Urinary bladder (tissue), 4 donors: Measurements from ENCODE around the gene HAGHL. TPM values are rescaled to one million over a fixed set of nuclear protein-coding genes. Genes with fewer than 3 reads are reported as not detected.

ENCODE experiments used
- DNase-seq: peaks from one replicate; pipeline ENCODE4 v3.0.0-alpha.2; 2015; ENCODE audit errors: extremely low spot score
- H3K27ac ChIP-seq: one replicate; pipeline ENCODE4 v1.5.1; 2013; ENCODE audit warnings: low read depth, mild to moderate bottlenecking, moderate library complexity
- H3K36me3 ChIP-seq: one replicate; pipeline ENCODE4 v1.6.1; 2013; ENCODE audit warnings: mild to moderate bottlenecking, moderate library complexity; ENCODE audit not compliant: insufficient read depth
- H3K4me1 ChIP-seq: one replicate; pipeline ENCODE4 v1.6.1; 2013; ENCODE audit warnings: mild to moderate bottlenecking, moderate library complexity; ENCODE audit not compliant: insufficient read depth
- H3K4me3 ChIP-seq: one replicate; pipeline ENCODE4 v1.5.1; 2013; ENCODE audit warnings: low read depth, low read length
- WGBS: extraction: QIAGEN DNeasy Blood & Tissue Kit; methylation state at CpG from one replicate; pipeline ENCODE4 v1.1.7; 2013; 5-methylcytosine and 5-hydroxymethylcytosine counted together
- polyA plus RNA-seq: library from polyadenylated mRNA; stranded (reverse); fragments of 200-250 nt; gene quantifications from one replicate; pipeline ENCODE4 v1.2.3, GENCODE V29; 2013
- total RNA-seq: library from RNA; depleted of rRNA; stranded (reverse); fragments of >200 nt; gene quantifications from one replicate; pipeline ENCODE4 v1.2.3, GENCODE V29; 2014
- donor health status: healthy with polysubstance abuse.
- donor health status: healthy.

Gene HAGHL, protein sequence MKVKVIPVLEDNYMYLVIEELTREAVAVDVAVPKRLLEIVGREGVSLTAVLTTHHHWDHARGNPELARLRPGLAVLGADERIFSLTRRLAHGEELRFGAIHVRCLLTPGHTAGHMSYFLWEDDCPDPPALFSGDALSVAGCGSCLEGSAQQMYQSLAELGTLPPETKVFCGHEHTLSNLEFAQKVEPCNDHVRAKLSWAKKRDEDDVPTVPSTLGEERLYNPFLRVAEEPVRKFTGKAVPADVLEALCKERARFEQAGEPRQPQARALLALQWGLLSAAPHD
- total RNA-seq (1.1 TPM), polyA plus RNA-seq (3.5 TPM)

DNA sequence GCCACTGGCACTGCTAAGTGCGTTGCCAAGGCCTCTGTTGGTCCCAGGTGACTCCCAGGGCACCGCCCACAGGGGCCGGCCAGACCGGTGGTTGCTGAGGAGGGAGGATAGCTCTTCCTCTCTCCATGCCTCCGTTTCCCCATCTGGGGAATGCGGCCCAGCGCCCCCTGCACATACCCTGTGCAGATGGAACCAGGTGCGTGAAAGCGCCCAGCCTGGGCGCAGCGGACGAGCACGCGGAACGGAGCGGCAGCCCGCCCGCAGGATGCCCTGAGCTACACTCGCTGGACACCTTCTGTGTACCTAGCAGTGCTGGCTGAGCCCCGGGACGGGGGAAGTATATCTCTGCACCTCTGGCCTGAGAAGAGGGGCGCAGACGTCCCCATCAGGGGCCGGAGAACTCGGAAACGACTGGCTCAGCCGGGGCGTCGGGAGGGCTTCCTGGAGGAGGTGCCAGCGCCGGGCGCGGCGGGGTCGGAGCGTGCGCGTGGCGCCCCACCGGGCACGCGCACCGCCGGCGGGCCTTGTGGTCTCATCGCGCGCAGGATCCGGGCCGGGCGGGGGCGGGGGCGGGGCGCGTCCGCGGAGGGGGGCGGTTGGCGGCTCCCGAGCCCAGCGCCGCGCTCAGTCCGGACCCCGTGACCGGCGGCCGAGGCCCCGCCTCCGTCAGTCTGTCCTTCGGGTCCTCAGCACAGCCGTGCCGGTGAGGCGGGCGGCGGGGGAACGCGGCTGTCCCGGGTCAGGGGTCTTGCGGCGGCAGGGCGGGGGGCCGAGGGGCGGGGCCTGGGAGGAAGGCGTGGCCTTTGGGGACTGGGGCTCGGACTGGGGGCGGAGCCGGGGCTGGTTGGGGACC, at the start of gene HAGHL, which contains the start of gene CCDC78:
Gene HAGHL, plus strand, starts transcription at position 669 of the 853 bp plus-strand sequence. CDS start 404 bp downstream, outside the sequence.
Gene CCDC78, minus strand, starts transcription at position 6 of the 853 bp plus-strand sequence. CDS start 76 bp downstream, outside the sequence.
- H3K27ac ChIP-seq, result peak within 1 kb of the TSS; percentile 12
- H3K36me3 ChIP-seq, result no peaks in the 10 kb centered on the region
- no peaks in the 10 kb centered on the region for H3K4me1 ChIP-seq
- DNase-seq, result no peak
- peak within 1 kb of the TSS; percentile 45 for H3K4me3 ChIP-seq
- WGBS, result 1% methylated on average over 88 of the region's 88 CpGs

DNA sequence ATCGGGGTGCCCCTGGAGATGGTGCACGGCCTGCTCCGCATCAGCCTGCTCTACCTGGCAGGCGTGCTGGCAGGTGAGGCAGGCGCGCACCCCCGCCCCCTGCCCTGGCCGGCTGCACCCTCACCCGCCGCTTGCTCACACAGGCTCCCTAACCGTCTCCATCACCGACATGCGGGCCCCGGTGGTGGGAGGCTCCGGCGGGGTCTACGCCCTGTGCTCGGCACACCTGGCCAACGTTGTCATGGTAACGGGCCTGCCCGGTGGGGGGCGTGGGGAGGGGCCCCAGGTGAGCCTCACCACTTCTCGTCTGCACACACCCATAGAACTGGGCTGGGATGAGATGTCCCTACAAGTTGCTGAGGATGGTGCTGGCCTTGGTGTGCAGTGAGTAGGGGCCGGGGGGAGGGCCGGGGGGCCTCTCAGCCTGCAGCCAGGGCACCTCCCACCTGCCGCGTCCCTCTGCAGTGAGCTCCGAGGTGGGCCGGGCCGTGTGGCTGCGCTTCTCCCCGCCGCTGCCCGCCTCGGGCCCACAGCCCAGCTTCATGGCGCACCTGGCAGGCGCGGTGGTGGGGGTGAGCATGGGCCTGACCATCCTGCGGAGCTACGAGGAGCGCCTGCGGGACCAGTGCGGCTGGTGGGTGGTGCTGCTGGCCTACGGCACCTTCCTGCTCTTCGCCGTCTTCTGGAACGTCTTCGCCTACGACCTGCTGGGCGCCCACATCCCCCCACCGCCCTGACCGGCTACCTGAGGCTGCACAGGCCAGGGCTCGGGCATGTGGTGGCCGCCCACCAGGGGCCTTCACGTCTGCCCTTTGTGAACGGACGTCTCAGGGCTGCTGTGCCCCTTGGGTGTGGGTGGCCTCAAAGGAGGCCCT, 49.4 kb upstream of the HAGHL start:
- H3K36me3 ChIP-seq, result peaks cover under 1% of the 10 kb centered on the region
- H3K27ac ChIP-seq, result no peak overlapping the region
- WGBS, result 47% methylated on average over 57 of the region's 57 CpGs
- no peaks in the 10 kb centered on the region for H3K4me1 ChIP-seq
- DNase-seq, result no peak
- H3K4me3 ChIP-seq, result no peak overlapping the region

DNA sequence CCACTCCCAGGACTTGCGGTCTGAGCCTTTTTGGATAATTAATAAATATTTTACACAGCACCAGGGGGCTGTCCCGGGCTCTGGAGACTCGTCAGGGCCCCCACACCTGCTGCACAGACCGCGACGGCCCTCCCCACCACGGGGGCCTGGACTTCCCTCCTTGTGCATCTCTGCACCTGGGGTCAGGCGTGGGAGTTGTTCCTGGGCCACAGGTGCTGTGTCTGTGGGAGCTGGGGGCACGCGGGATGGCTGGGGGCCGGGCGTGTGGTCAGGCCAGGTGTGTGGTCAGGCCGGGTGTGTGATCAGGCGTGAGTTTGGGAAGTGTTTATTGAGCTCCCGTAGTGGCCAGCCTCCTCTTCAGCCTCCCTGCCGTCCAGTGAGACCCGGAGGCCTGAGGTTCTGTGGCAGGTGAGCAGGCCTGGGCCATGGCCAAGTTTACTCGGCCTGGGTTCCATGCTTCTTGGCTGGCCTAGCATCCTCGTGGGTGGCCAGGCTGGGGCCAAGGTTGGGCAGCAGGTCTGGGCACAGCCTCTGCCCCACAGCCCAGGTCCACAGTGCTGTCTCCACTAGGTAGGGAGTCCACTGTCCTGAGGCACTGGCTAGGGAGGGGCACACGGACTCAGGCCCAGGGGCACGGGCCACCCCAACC, 48.6 kb upstream of the HAGHL start:
- no peak for DNase-seq

DNA sequence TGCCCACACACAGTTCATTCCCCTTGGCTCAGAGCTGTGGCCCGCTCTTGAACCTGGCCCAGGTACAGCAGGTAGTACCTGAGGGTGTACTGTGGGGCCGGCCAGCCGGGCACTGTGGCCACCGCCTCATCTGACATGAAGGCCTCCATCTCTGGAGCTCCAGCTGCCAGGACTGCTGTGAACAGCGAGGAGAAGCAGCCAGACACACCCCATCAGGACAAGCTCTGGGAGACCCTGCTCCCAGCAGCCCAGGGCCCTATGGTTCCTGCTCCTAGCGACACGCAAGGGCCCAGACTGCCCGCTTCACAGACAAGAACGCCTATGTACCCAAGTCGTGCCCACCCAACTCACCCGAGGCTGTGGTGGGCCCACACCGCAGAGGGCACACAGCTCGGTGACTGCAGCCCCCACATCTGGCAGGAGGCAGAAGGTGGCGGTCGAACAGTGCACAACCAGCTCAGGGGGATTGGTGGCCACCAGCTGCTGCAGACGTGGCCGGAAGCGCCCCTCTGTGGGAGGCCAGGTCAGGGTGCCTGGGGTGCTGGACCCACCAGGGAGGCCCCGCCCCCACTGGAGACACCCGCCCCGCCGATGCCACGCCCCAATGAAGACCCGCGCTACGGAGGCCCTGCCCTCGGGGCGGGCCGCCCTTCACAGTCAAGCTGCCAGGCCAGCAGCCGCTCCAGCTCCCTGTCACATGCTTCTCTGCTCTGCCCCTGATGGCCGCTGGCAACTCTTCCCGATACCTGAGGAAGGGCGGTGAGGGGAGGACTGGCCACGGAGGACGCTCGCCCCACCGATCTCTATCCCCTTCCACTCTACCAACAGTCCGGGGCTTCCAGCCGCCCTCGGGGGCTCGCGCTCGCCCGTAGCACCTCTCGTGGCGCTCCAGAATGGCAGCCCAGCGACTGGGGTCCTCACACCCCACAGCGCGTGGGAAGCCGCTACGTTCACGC, 47.8 kb upstream of the HAGHL start:
- Histone ChIP-seq H3K4me3 (peak overlapping the region; percentile 28), H3K36me3 (peaks cover 2% of the 10 kb centered on the region), H3K27ac (no peak overlapping the region), H3K4me1 (peaks cover 2% of the 10 kb centered on the region)
- 22% methylated on average over 52 of the region's 52 CpGs for WGBS
- no peak for DNase-seq

More for the DNA sequence above, 48.6 kb upstream of the HAGHL start:
- H3K36me3 ChIP-seq, result peaks cover 2% of the 10 kb centered on the region
- H3K27ac ChIP-seq, result no peak overlapping the region
- no peak overlapping the region for H3K4me3 ChIP-seq
- WGBS, result 83% methylated on average over 21 of the region's 21 CpGs
- peaks cover under 1% of the 10 kb centered on the region for H3K4me1 ChIP-seq

DNA sequence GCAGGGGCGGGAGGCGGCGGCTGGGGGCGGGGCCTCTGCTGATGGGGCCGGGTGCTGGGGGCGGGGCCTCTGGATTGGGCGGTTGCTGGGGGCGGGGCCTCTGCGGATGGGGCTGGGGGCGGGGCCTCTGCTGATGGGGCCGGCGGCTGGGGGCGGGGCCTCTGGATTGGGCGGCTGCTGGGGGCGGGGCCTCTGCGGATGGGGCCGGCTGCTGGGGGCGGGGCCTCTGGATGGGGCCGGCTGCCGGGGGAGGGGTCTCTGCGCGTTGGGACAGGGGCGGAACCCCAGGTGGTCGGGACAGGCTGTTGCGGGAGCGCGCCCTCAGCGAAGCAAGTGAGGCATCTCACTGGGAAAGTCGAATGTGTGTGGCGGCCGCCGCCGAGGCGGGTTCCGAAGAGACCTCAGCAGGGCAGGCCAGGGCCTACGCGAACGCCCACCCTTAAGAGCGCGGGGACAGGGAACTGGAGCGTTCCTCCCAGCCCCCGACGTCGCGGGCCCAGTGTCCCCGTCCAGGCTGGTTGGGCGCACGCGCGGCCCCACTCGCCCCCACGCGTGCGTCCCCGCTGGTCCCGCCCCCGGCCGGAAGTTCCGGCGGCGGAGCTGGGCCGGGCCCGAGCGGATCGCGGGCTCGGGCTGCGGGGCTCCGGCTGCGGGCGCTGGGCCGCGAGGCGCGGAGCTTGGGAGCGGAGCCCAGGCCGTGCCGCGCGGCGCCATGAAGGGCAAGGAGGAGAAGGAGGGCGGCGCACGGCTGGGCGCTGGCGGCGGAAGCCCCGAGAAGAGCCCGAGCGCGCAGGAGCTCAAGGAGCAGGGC, 46.9 kb upstream of the HAGHL start, which contains the start of gene STUB1:
Gene STUB1, plus strand, starts transcription at position 597 of the 811 bp plus-strand sequence. Its CDS starts 116 bp downstream, at position 713.
- WGBS, result 2% methylated on average over 90 of the region's 91 CpGs
- DNase-seq, result peak; percentile 55
- Histone ChIP-seq H3K4me1 (peaks cover 2% of the 10 kb centered on the region), H3K27ac (peak within 1 kb of the TSS; percentile 91), H3K36me3 (peaks cover 2% of the 10 kb centered on the region), H3K4me3 (peak within 1 kb of the TSS; percentile 82)

DNA sequence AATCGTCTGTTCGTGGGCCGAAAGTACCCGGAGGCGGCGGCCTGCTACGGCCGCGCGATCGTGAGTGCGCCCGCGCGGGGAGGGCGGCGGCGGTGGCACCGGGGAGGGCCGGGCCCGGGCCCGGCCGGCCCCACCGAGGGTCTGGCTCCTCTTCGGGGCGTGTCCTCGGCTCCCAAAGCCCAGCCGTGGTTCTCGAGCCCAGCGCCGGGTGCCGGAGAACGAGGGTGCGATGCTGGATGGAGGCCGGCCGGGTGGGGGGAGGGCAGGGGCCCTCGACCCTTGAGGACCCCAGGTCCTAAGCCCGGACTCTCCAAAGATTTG, 46.3 kb upstream of the HAGHL start:
- peaks cover 2% of the 10 kb centered on the region for H3K4me1 ChIP-seq
- peaks cover 2% of the 10 kb centered on the region for H3K36me3 ChIP-seq
- H3K27ac ChIP-seq, result peak overlapping the region; percentile 53
- under 1% methylated on average over 38 of the region's 38 CpGs for WGBS
- no peak for DNase-seq
- H3K4me3 ChIP-seq, result peak overlapping the region; percentile 82

DNA sequence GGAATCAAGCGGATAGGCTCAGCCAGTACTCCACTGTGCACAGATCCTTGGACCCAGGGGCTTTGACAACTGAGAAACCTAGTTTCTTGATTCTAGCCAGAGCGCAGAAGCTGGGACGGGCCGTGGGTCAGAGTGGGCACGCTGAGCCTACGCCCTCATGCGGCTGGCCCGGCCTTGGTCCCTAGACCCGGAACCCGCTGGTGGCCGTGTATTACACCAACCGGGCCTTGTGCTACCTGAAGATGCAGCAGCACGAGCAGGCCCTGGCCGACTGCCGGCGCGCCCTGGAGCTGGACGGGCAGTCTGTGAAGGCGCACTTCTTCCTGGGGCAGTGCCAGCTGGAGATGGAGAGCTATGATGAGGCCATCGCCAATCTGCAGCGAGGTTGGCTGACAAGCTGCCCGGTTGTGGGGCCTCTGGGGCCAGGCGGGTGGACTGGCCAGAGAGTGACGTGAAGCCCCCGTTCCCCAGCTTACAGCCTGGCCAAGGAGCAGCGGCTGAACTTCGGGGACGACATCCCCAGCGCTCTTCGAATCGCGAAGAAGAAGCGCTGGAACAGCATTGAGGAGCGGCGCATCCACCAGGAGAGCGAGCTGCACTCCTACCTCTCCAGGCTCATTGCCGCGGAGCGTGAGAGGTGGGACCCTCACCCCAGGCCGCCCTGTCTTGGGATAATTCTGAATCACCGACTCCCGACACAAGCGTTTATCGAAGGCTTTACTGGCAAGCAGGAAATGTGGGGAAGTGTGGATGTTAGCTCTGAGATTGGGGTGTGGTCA, 45.8 kb upstream of the HAGHL start:
- DNase-seq, result no peak

DNA sequence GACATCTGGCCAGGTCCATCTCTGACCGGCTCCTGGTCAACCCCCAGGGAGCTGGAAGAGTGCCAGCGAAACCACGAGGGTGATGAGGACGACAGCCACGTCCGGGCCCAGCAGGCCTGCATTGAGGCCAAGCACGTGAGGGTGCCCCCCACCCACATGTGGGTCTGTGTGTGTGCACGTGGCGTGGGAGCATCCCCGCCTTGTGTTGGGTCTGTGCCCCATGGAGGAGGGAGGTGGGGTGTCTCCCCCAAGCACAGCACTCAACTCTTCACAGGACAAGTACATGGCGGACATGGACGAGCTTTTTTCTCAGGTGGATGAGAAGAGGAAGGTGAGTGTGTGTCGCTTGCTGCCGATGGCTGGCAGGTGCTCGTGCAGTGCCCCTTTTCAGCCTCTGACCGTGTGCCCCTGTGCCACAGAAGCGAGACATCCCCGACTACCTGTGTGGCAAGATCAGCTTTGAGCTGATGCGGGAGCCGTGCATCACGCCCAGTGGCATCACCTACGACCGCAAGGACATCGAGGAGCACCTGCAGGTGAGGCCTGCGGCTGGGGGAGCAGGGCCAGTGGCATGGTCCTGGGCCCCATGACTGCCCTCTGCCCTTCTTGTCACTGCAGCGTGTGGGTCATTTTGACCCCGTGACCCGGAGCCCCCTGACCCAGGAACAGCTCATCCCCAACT, 45.0 kb upstream of the HAGHL start:
- H3K4me1 ChIP-seq, result peaks cover 2% of the 10 kb centered on the region
- DNase-seq, result no peak
- H3K36me3 ChIP-seq, result peaks cover 3% of the 10 kb centered on the region
- no peak overlapping the region for H3K27ac ChIP-seq
- WGBS, result 79% methylated on average over 28 of the region's 28 CpGs
- H3K4me3 ChIP-seq, result no peak overlapping the region

More for the DNA sequence above, 45.8 kb upstream of the HAGHL start:
- Histone ChIP-seq H3K4me1 (peaks cover 2% of the 10 kb centered on the region), H3K27ac (no peak overlapping the region), H3K36me3 (peaks cover 2% of the 10 kb centered on the region), H3K4me3 (peak overlapping the region; percentile 82)
- WGBS, result 44% methylated on average over 44 of the region's 44 CpGs

DNA sequence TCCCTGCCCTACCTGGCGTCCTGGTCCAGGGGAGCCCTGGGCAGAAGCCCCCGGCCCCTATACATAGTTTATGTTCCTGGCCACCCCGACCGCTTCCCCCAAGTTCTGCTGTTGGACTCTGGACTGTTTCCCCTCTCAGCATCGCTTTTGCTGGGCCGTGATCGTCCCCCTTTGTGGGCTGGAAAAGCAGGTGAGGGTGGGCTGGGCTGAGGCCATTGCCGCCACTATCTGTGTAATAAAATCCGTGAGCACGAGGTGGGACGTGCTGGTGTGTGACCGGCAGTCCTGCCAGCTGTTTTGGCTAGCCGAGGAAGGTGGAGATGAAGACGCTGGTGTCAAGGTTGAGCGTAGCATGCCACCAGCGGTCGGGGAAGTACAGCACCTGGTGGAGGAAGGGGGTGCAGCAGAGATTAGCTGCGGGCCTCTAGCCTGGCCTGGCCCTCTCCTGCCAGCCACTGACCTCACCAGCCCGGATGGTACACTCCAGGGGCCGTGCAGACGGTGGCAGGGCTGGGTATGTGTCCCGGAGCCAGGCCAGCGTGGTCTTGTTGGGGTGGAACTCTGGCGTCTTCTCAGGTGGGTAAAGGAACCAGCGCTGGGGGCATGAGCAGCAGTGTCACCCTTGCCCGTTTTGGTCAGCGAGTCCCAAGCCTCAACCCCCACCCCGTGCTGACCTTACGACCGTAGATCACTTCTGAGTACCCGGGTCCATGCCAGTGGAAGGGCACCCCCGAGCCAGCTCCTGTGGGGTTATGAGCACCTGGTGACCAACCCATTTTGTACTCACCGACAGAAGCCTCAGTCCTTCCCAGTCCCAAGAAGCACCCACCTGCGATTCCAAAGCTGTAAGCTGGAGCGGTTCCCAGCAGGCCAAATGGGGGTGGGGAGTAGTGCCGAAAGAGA, 44.2 kb upstream of the HAGHL start:
- 83% methylated on average over 36 of the region's 36 CpGs for WGBS
- peaks cover 4% of the 10 kb centered on the region for H3K36me3 ChIP-seq
- no peak overlapping the region for H3K27ac ChIP-seq
- DNase-seq, result no peak
- H3K4me3 ChIP-seq, result no peak overlapping the region
- H3K4me1 ChIP-seq, result peaks cover 2% of the 10 kb centered on the region
